ACHN (cell line): ENCODE results near the gene ASS1.

Experiments
- DNase-seq: peaks from one replicate; pipeline ENCODE4 v3.0.0-alpha.2; 2015
- in situ Hi-C: cut with HindIII; loops from 2 replicates; pipeline ENCODE4 v1.10.0; 2017; ENCODE audit warnings: low sequenced_read_pairs, low pct_ligation_motif_present, low pct_unique_long_range_greater_than_20kb

ASS1 gene

GRCh38 chr9:130501639-130502038 lies 56.9 kb downstream of the ASS1 start:
- in situ Hi-C loops: no loop called here
- DNase-seq: no peak

- DNase-seq: no peak
- in situ Hi-C loops: no loop called here
Measured at GRCh38 chr9:130508218-130508617, 63.5 kb downstream of the ASS1 start.

GRCh38 chr9:130512199-130512598 lies 67.4 kb downstream of the ASS1 start:
- in situ Hi-C loops: no loop called here
- DNase-seq: no peak

- in situ Hi-C loops: no loop called here
- DNase-seq: no peak
Measured at GRCh38 chr9:130513078-130513477, 68.3 kb downstream of the ASS1 start.

- DNase-seq: no peak
- in situ Hi-C loops: no loop called here
Measured at GRCh38 chr9:130518233-130518632, 73.5 kb downstream of the ASS1 start.

- in situ Hi-C loops: no loop called here
Measured at GRCh38 chr9:130518943-130519799, 74.4 kb downstream of the ASS1 start.

GRCh38 chr9:130519927-130520326 lies 75.2 kb downstream of the ASS1 start:
- DNase-seq: no peak
- in situ Hi-C loops: no loop called here

More at GRCh38 chr9:130518943-130519799, 74.4 kb downstream of the ASS1 start:
- DNase-seq: no peak

GRCh38 chr9:130521715-130522114 lies 77.0 kb downstream of the ASS1 start:
- in situ Hi-C loops: no loop called here
- no peak for DNase-seq

- in situ Hi-C loops: no loop called here
- DNase-seq: no peak
Measured at GRCh38 chr9:130522233-130522808, 77.6 kb downstream of the ASS1 start.

- in situ Hi-C loops: no loop called here
- no peak for DNase-seq
Measured at GRCh38 chr9:130523921-130524320, 79.2 kb downstream of the ASS1 start.

- DNase-seq: no peak
- in situ Hi-C loops: no loop called here
Measured at GRCh38 chr9:130526193-130526853, 81.6 kb downstream of the ASS1 start.

GRCh38 chr9:130526854-130527650 lies 82.3 kb downstream of the ASS1 start:
- in situ Hi-C loops: no loop called here
- no peak for DNase-seq

- DNase-seq: no peak
- in situ Hi-C loops: no loop called here
Measured at GRCh38 chr9:130527651-130528310, 83.0 kb downstream of the ASS1 start.

- DNase-seq: no peak
- in situ Hi-C loops: no loop called here
Measured at GRCh38 chr9:130528674-130529073, 83.9 kb downstream of the ASS1 start.

GRCh38 chr9:130530938-130531337 lies 86.2 kb downstream of the ASS1 start:
- DNase-seq: no peak
- in situ Hi-C loops: no loop called here

GRCh38 chr9:130531670-130532069 lies 86.9 kb downstream of the ASS1 start:
- in situ Hi-C loops: no loop called here
- DNase-seq: no peak

- DNase-seq: no peak
- in situ Hi-C loops: no loop called here
Measured at GRCh38 chr9:130532426-130533080, 87.8 kb downstream of the ASS1 start.
